AG09309 (cell line): ENCODE measurements around the gene GNG14.

Experiments used
- DNase-seq: peaks from one replicate; pipeline ENCODE4 v3.0.0-alpha.2; 2010; ENCODE audit warnings: low read depth
- H3K4me3 ChIP-seq: 2 replicates; pipeline ENCODE4 v1.5.1; 2011; ENCODE audit warnings: mild to moderate bottlenecking, low read depth, low read length, moderate library complexity; ENCODE audit not compliant: control insufficient read depth
- CTCF ChIP-seq: IDR thresholded peaks from 2 replicates; pipeline ENCODE4 v1.5.1; 2011; ENCODE audit warnings: mild to moderate bottlenecking, low read depth, low read length, inconsistent platforms; ENCODE audit not compliant: insufficient read depth, control insufficient read depth; ENCODE audit errors: missing control alignments

GNG14 gene

GRCh38 chr19:12647047-12647446 lies 40.8 kb upstream of the GNG14 start:
- TF ChIP-seq CTCF = no peak
- no peak overlapping the region for H3K4me3 ChIP-seq
- DNase-seq = no peak

GRCh38 chr19:12647490-12648071 lies 40.2 kb upstream of the GNG14 start:
- H3K4me3 ChIP-seq = no peak overlapping the region; the same call in 1 of the 2 replicates
- no peak for TF ChIP-seq CTCF
- no peak for DNase-seq

GRCh38 chr19:12648088-12648487 lies 39.7 kb upstream of the GNG14 start:
- no peak for DNase-seq
- H3K4me3 ChIP-seq = no peak overlapping the region
- TF ChIP-seq CTCF = peak; percentile 7

- no peak for TF ChIP-seq CTCF
- no peak for DNase-seq
Measured at GRCh38 chr19:12649941-12650340, 37.9 kb upstream of the GNG14 start.

GRCh38 chr19:12652219-12652618 lies 35.6 kb upstream of the GNG14 start:
- no peak for TF ChIP-seq CTCF
- DNase-seq = no peak
- no peak overlapping the region for H3K4me3 ChIP-seq

More at GRCh38 chr19:12649941-12650340, 37.9 kb upstream of the GNG14 start:
- H3K4me3 ChIP-seq = no peak overlapping the region

- TF ChIP-seq CTCF = no peak
- H3K4me3 ChIP-seq = no peak overlapping the region
- no peak for DNase-seq
Measured at GRCh38 chr19:12655546-12655945, 32.3 kb upstream of the GNG14 start.
